Fibroblast of gingiva (primary cell): ENCODE measurements around the gene ZBTB8A.
"Not testable (repeated sequence)": the region's sequence is repeated elsewhere in the genome, so short reads cannot be mapped to it uniquely, and the experiment has no call there.

Source experiments
- DNase-seq: peaks from one replicate; pipeline ENCODE4 v3.0.0-alpha.2; 2011; ENCODE audit warnings: low read depth

ZBTB8A gene

GRCh38 chr1:32539584-32540571 lies 651 bp downstream of the ZBTB8A start:
- peak; percentile 31 for DNase-seq

- DNase-seq: no peak
These were observed 1.4 kb downstream of the ZBTB8A start for GRCh38 chr1:32540605-32541004.

- no peak for DNase-seq
These were observed 1.9 kb downstream of the ZBTB8A start for GRCh38 chr1:32541064-32541566.

GRCh38 chr1:32546611-32547010 lies 7.4 kb downstream of the ZBTB8A start:
- no peak for DNase-seq

GRCh38 chr1:32549616-32550015 lies 10.4 kb downstream of the ZBTB8A start:
- no peak for DNase-seq

GRCh38 chr1:32554288-32554687 lies 15.1 kb downstream of the ZBTB8A start:
- DNase-seq: no peak

- not testable (repeated sequence) for DNase-seq
These were observed 17.8 kb downstream of the ZBTB8A start for GRCh38 chr1:32557035-32557434.

GRCh38 chr1:32557812-32558211 lies 18.6 kb downstream of the ZBTB8A start:
- DNase-seq: no peak

GRCh38 chr1:32568929-32569328 lies 29.7 kb downstream of the ZBTB8A start:
- no peak for DNase-seq

GRCh38 chr1:32580348-32581017 lies 41.3 kb downstream of the ZBTB8A start:
- DNase-seq: no peak

- DNase-seq: no peak
These were observed 53.7 kb downstream of the ZBTB8A start for GRCh38 chr1:32592943-32593342.

GRCh38 chr1:32600034-32600433 lies 60.8 kb downstream of the ZBTB8A start:
- DNase-seq: no peak

- DNase-seq: no peak
These were observed 66.6 kb downstream of the ZBTB8A start for GRCh38 chr1:32605711-32606424.

- DNase-seq: no peak
These were observed 67.5 kb downstream of the ZBTB8A start for GRCh38 chr1:32606565-32607371.

- no peak for DNase-seq
These were observed 70.0 kb downstream of the ZBTB8A start for GRCh38 chr1:32609180-32609579.

GRCh38 chr1:32611859-32612188 lies 72.6 kb downstream of the ZBTB8A start:
- DNase-seq: no peak

GRCh38 chr1:32612189-32612881 lies 73.1 kb downstream of the ZBTB8A start:
- DNase-seq: peak; percentile 64

- no peak for DNase-seq
These were observed 74.2 kb downstream of the ZBTB8A start for GRCh38 chr1:32613472-32613871.

- DNase-seq: no peak
These were observed 79.5 kb downstream of the ZBTB8A start for GRCh38 chr1:32618673-32619221.

GRCh38 chr1:32619701-32620485 lies 80.7 kb downstream of the ZBTB8A start:
- DNase-seq: no peak
